ENCODE data around the gene RAB18. TPM values are rescaled to one million over a fixed set of nuclear protein-coding genes. Genes with fewer than 3 reads are reported as not detected.

The RAB18 gene
- total RNA-seq, 1 experiment from 2014 or later, result 71.6 TPM

DNA sequence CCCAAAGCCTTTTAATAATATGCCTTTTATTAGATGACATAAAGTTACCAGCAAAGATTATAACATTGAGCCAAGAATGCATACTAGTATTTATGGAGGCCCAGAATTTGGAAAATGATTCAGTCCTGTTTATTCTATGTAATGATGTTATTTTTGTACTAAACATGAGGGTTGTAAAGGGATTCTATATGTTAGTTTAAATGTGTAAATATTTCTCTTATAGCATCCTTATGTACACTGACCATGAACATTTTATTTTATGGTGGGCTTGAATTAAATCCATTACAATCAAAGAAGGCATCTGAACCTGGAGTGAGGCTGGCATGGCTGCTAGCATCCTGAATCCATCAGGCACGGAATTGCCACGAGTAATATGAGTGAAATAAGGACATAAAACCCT lies 80.2 kb downstream of the RAB18 start:
- no peak for DNase-seq (ENCODE audit: low read depth in 1 of 2, low spot score in 2 of 2)
- Histone ChIP-seq H3K4me1 (replicated peaks) (no peaks in the 10 kb centered on the region), H3K9me3 (replicated peaks) (no peaks in the 10 kb centered on the region)

More for the DNA sequence above, 80.2 kb downstream of the RAB18 start:
- Histone ChIP-seq H3K4me3 (no peak overlapping the region), H3K27ac (no peak overlapping the region), H3K27me3 (replicated peaks) (no peaks in the 10 kb centered on the region), H3K36me3 (no peaks in the 10 kb centered on the region)

Other genes with a start within 250 kb of the RAB18 start
- not detected in 2 replicates for gene MKX, start 241.5 kb downstream of the RAB18 start, total RNA-seq (2014; rRNA removed; shearing (Covaris generic))

Measured in SJSA1 (cell line).